ENCODE results near the gene PDSS2. TPM values are rescaled to one million over a fixed set of nuclear protein-coding genes. Genes with fewer than 3 reads are reported as not detected.

Gene PDSS2
- total RNA-seq, 1 donor from 2014 or later = 12.4 TPM

DNA sequence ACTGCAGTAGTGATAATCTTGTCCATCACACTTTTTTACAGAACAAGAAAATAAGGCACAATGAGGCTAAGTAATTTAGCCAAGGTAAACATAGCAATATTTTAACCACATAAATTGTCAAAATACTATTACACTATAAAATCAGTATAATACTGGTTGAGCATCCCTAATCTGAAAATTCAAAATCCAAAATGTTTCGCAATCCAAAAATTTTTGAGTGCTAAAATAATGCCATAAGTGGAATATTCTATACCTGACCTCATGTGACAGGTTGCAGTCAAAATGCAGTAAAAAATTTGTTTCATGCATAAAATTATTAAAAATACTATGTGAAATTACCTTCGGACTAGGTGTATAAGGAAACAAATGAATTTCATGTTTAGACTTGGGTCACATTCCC is 101.5 kb downstream of the PDSS2 start:
- peaks cover 5% of the 10 kb centered on the region for H3K36me3 Mint-ChIP-seq (ENCODE audit: unreplicated experiment)
- H3K4me3 Mint-ChIP-seq (ENCODE audit: unreplicated experiment) = no peak overlapping the region
- no peak overlapping the region for H3K27ac Mint-ChIP-seq (ENCODE audit: unreplicated experiment)
- TF ChIP-seq CTCF (IDR thresholded peaks at IDR 0.05) = no peak
- no peaks in the 10 kb centered on the region for H3K27me3 Mint-ChIP-seq (ENCODE audit: unreplicated experiment)
- DNase-seq (ENCODE audit: extremely low spot score, unreplicated experiment) = no peak
- H3K9me3 Mint-ChIP-seq (ENCODE audit: unreplicated experiment) = peaks cover 2% of the 10 kb centered on the region
- peaks cover 25% of the 10 kb centered on the region for H3K4me1 Mint-ChIP-seq (ENCODE audit: unreplicated experiment)

- Mint-ChIP-seq H3K27me3 (ENCODE audit: unreplicated experiment) (no peaks in the 10 kb centered on the region), H3K9me3 (ENCODE audit: unreplicated experiment) (no peaks in the 10 kb centered on the region), H3K4me1 (ENCODE audit: unreplicated experiment) (peaks cover 21% of the 10 kb centered on the region), H3K4me3 (ENCODE audit: unreplicated experiment) (no peak overlapping the region), H3K36me3 (ENCODE audit: unreplicated experiment) (no peaks in the 10 kb centered on the region), H3K27ac (ENCODE audit: unreplicated experiment) (no peak overlapping the region)
- no peak for TF ChIP-seq CTCF (IDR thresholded peaks at IDR 0.05)
- no peak for DNase-seq (ENCODE audit: extremely low spot score, unreplicated experiment)
Observed at GRCh38 chr6:107357031-107357430, 102.3 kb downstream of the PDSS2 start.

GRCh38 chr6:107355659-107356058 is 103.7 kb downstream of the PDSS2 start:
- H3K27ac Mint-ChIP-seq (ENCODE audit: unreplicated experiment) = no peak overlapping the region
- peaks cover 11% of the 10 kb centered on the region for H3K4me1 Mint-ChIP-seq (ENCODE audit: unreplicated experiment)
- no peak for TF ChIP-seq CTCF (IDR thresholded peaks at IDR 0.05)
- H3K27me3 Mint-ChIP-seq (ENCODE audit: unreplicated experiment) = no peaks in the 10 kb centered on the region
- DNase-seq (ENCODE audit: extremely low spot score, unreplicated experiment) = no peak
- H3K4me3 Mint-ChIP-seq (ENCODE audit: unreplicated experiment) = no peak overlapping the region
- H3K36me3 Mint-ChIP-seq (ENCODE audit: unreplicated experiment) = no peaks in the 10 kb centered on the region
- H3K9me3 Mint-ChIP-seq (ENCODE audit: unreplicated experiment) = no peaks in the 10 kb centered on the region

- H3K27ac Mint-ChIP-seq (ENCODE audit: unreplicated experiment) = no peak overlapping the region
- no peaks in the 10 kb centered on the region for H3K27me3 Mint-ChIP-seq (ENCODE audit: unreplicated experiment)
- no peak for DNase-seq (ENCODE audit: extremely low spot score, unreplicated experiment)
- TF ChIP-seq CTCF (IDR thresholded peaks at IDR 0.05) = no peak
- H3K4me3 Mint-ChIP-seq (ENCODE audit: unreplicated experiment) = no peak overlapping the region
- peaks cover 7% of the 10 kb centered on the region for H3K4me1 Mint-ChIP-seq (ENCODE audit: unreplicated experiment)
- no peaks in the 10 kb centered on the region for H3K9me3 Mint-ChIP-seq (ENCODE audit: unreplicated experiment)
- no peaks in the 10 kb centered on the region for H3K36me3 Mint-ChIP-seq (ENCODE audit: unreplicated experiment)
Observed at GRCh38 chr6:107354451-107354850, 104.9 kb downstream of the PDSS2 start.

GRCh38 chr6:107353773-107354382 is 105.5 kb downstream of the PDSS2 start:
- TF ChIP-seq CTCF (IDR thresholded peaks at IDR 0.05) = no peak
- Mint-ChIP-seq H3K4me3 (ENCODE audit: unreplicated experiment) (no peak overlapping the region), H3K9me3 (ENCODE audit: unreplicated experiment) (no peaks in the 10 kb centered on the region), H3K27ac (ENCODE audit: unreplicated experiment) (peak overlapping the region; percentile 37), H3K36me3 (ENCODE audit: unreplicated experiment) (no peaks in the 10 kb centered on the region), H3K27me3 (ENCODE audit: unreplicated experiment) (no peaks in the 10 kb centered on the region), H3K4me1 (ENCODE audit: unreplicated experiment) (peaks cover 7% of the 10 kb centered on the region)
- DNase-seq (ENCODE audit: extremely low spot score, unreplicated experiment) = no peak

Measured in osteocyte (in vitro differentiated cells).